K562 (cell line): ENCODE data around the gene BCAS4. TPM values are rescaled to one million over a fixed set of nuclear protein-coding genes. Genes with fewer than 3 reads are reported as not detected.

Source experiments
- ATAC-seq: fragments of 200-7000 bp; cut with Tn5 transposase; 3 replicates; pipeline ENCODE4 v1.9.1; 2020; ENCODE audit warnings: moderate library complexity
- BruUV-seq: library from RNA; stranded (reverse); fragments of 400-500 nt; replicated peaks from 2 replicates; lab custom pipeline; 2021; lab: Mats Ljungman, UMichigan
- CTCF ChIA-PET: fragments of 300-600 bp; formaldehyde crosslinking; extraction: SDS; loops from one replicate; lab custom pipeline; 2021; ENCODE audit warnings: low intra/inter-chr PET ratio; lab: Yijun Ruan, JAX
- POLR2A ChIA-PET: fragments of 300-600, 350-650 bp; sonication (Branson Sonifier 250); formaldehyde crosslinking; extraction: SDS; loops from one replicate; lab custom pipeline; 2021; ENCODE audit warnings: antibody characterized with exemption, inconsistent platforms; lab: Yijun Ruan, JAX
- DNase-seq, 4 experiments: peaks; one replicate each; pipeline versions ENCODE4 v3.0.0 to v3.0.0-alpha.2; 2011 to 2018; ENCODE audit warnings: low spot score in 3 of 4, mixed read lengths in 3 of 4; ENCODE audit errors: extremely low read depth in 1 of 4
- FAIRE-seq: peaks from 2 replicates; lab custom pipeline; 2011; peaks lifted over from hg19 to GRCh38; lab: Jason Lieb, UNC
- H2AFZ ChIP-seq: 2 replicates; pipeline ENCODE4 v1.6.0; 2011; ENCODE audit warnings: low read depth, low read length, control low read depth, inconsistent platforms
- H3K27ac ChIP-seq: fragments of 200-600 bp; 3 replicates; pipeline ENCODE4 v1.8.0; 2011; ENCODE audit warnings: low read depth, mild to moderate bottlenecking, control low read depth, inconsistent platforms, low read length, moderate library complexity, mixed read lengths; ENCODE audit errors: extremely low read depth
- H3K27me3 ChIP-seq, 2 experiments: fragments of 300-600 bp in 1 of 2; 2 replicates in 1 of 2; 3 replicates in 1 of 2; pipeline versions ENCODE4 v1.6.0 to v1.8.0; 2011; ENCODE audit warnings: inconsistent platforms in 2 of 2, low read length in 2 of 2, mild to moderate bottlenecking in 1 of 2, mixed read lengths in 1 of 2, moderate library complexity in 1 of 2; ENCODE audit not compliant: control insufficient read depth in 2 of 2, insufficient read depth in 2 of 2
- H3K36me3 ChIP-seq: fragments of 300-600 bp; 3 replicates; pipeline ENCODE4 v1.8.0; 2011; ENCODE audit warnings: mild to moderate bottlenecking, low read length, inconsistent platforms; ENCODE audit not compliant: control insufficient read depth, insufficient read depth
- H3K4me1 ChIP-seq, 2 experiments: fragments of 200-600 bp in 1 of 2; replicated peaks in 1 of 2; 2 replicates in 1 of 2; 3 replicates in 1 of 2; pipeline versions ENCODE4 v1.5.1 to v1.8.0; 2011; ENCODE audit warnings: inconsistent platforms in 2 of 2, low read length in 2 of 2, mild to moderate bottlenecking in 1 of 2, mixed read lengths in 1 of 2, moderate library complexity in 1 of 2; ENCODE audit not compliant: control insufficient read depth in 2 of 2, insufficient read depth in 2 of 2
- H3K4me2 ChIP-seq: 2 replicates; pipeline ENCODE4 v1.6.1; 2011; ENCODE audit warnings: low read length, control low read depth, inconsistent platforms, mixed read lengths; ENCODE audit not compliant: insufficient read depth
- H3K4me3 ChIP-seq: fragments of 200-600 bp; sonication (generic), shearing (Covaris generic); 2 replicates; pipeline ENCODE4 v1.5.1; 2016; ENCODE audit warnings: control low read depth, inconsistent platforms
- H3K79me2 ChIP-seq: fragments of 200-600 bp; 3 replicates; pipeline ENCODE4 v1.8.0; 2011; ENCODE audit warnings: low read length, inconsistent platforms; ENCODE audit not compliant: control insufficient read depth, insufficient read depth
- H3K9ac ChIP-seq, 2 experiments: 2 replicates each; pipeline versions ENCODE4 v1.6.0 to v1.6.1; 2011; ENCODE audit warnings: low read depth in 2 of 2, low read length in 2 of 2, control low read depth in 1 of 2, inconsistent platforms in 1 of 2, mild to moderate bottlenecking in 1 of 2, mixed read lengths in 1 of 2; ENCODE audit not compliant: insufficient read depth in 1 of 2
- H3K9me1 ChIP-seq: one replicate; pipeline ENCODE4 v1.6.0; 2011; ENCODE audit warnings: inconsistent platforms, mild to moderate bottlenecking, low read length, moderate library complexity; ENCODE audit not compliant: control insufficient read depth, insufficient read depth
- H3K9me3 ChIP-seq: replicated peaks from 2 replicates; pipeline ENCODE4 v1.5.1; 2011; ENCODE audit warnings: low read depth, low read length, inconsistent platforms; ENCODE audit not compliant: control insufficient read depth, insufficient read depth
- H4K20me1 ChIP-seq: replicated peaks from 2 replicates; pipeline ENCODE4 v1.6.1; 2011; ENCODE audit warnings: low read length, inconsistent platforms, mixed read lengths; ENCODE audit not compliant: control insufficient read depth, insufficient read depth
- EWSR1 ChIP-seq: fragments of 450-650 bp; IDR thresholded peaks from 2 replicates; pipeline ENCODE4 v1.6.1; 2018; ENCODE audit warnings: borderline replicate concordance, mild to moderate bottlenecking, low read depth, moderate library complexity; ENCODE audit not compliant: partially characterized antibody
- WGBS: fragments of 100-300 bp; shearing (Covaris generic); methylation state at CpG from one replicate; pipeline ENCODE4 v1.1.6; 2016; ENCODE audit warnings: low coverage, mixed read lengths; ENCODE audit not compliant: insufficient coverage; ENCODE audit errors: missing lambda C conversion rate; 5-methylcytosine and 5-hydroxymethylcytosine counted together
- in situ Hi-C: fragments of 300-500 bp; cut with MboI; formaldehyde crosslinking; loops from 4 replicates; pipeline ENCODE4 v1.15.0; 2018; ENCODE audit warnings: inconsistent platforms, mixed read lengths
- intact Hi-C: fragments of 100-400 bp; cut with micrococcal nuclease; formaldehyde crosslinking; loops from 2 replicates; pipeline ENCODE4 v1.14.2; 2022
- polyA plus RNA-seq, 8 experiments: library from polyadenylated mRNA; depleted of rRNA in 4 of 8; stranded (reverse) in 5 of 8; unstranded in 3 of 8; fragments of >200 nt; fragmentation: Nextera tagmentation in 2 of 8; fragmentation: Illumina TruSeq in 1 of 8; extraction: Ambion mirVana in 2 of 8; extraction: Trizol in 1 of 8; gene quantifications; 2 replicates each; pipeline versions ENCODE4 v1.2.1 to v1.2.3, GENCODE V29; 2011 to 2014; ENCODE audit warnings: inconsistent platforms in 1 of 8, missing spikeins in 1 of 8
- total RNA-seq, 7 experiments: library from RNA; depleted of rRNA in 6 of 7; stranded (reverse); fragments of >200 nt in 6 of 7; fragmentation: Illumina TruSeq in 2 of 7; extraction: Trizol in 2 of 7; gene quantifications; 2 replicates each; pipeline versions ENCODE4 v1.2.1 to v1.2.3, GENCODE V29; 2011 to 2021; ENCODE audit warnings: low replicate concordance in 1 of 7
- TF ChIP-seq, protein P1 (sequence below): sonication (generic); formaldehyde crosslinking; IDR thresholded peaks from 2 replicates; pipeline ENCODE4 v1.8.0; 2022; ENCODE audit warnings: mild to moderate bottlenecking, missing genetic modification reagents
- TF ChIP-seq, protein P2 (sequence below): fragments of 450-650 bp; formaldehyde crosslinking; IDR thresholded peaks from 2 replicates; pipeline ENCODE4 v1.4.0; 2022; ENCODE audit warnings: missing genetic modification characterization
- TF ChIP-seq, protein P3 (sequence below), 2 experiments: fragments of 450-650 bp in 1 of 2; IDR thresholded peaks; 2 replicates each; pipeline ENCODE4 v1.6.1; 2011 to 2017; ENCODE audit warnings: low read depth in 2 of 2, antibody characterized with exemption in 1 of 2, borderline replicate concordance in 1 of 2, low read length in 1 of 2, mild to moderate bottlenecking in 1 of 2, mixed read lengths in 1 of 2; ENCODE audit not compliant: control insufficient read depth in 1 of 2
- TF ChIP-seq, protein P4 (sequence below): IDR thresholded peaks from 2 replicates; pipeline ENCODE4 v1.6.1; 2016; ENCODE audit warnings: missing genetic modification characterization, missing compliant biosample characterization

Gene BCAS4
- total and polyA plus RNA-seq, 9 of the 15 experiments (the other 6 are each of a cell fraction or from before 2014, with no cell fraction given), result 0.15 to 2.3 (median 0.47) TPM

DNA sequence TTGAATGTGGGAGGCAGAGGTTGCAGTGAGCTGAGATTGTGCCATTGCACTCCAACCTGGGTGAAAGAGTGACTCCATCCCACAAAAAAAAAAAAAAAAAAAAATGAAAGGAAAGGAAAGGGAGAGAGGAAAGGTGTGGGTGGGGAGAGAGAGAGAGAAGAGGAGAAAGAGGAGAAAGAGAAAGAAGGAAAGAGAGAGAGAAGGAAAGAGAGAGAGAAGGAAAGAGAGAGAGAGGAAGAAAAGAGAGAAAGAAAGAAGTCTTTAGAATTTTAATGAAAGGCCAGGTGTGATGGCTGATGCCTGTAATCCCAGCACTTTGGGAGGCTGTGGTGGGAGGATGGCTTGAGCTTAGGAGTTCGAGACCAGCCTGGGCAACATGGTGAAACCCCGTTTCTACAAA, 7.7 kb upstream of the BCAS4 start:
- ATAC-seq, result no peak
- Histone ChIP-seq H3K9ac (no peak overlapping the region), H3K9me1 (no peaks in the 10 kb centered on the region), H3K27me3 (no peaks in the 10 kb centered on the region), H3K9me3 (no peaks in the 10 kb centered on the region), H3K4me1 (peaks cover 14 to 22% of the 10 kb centered on the region in 2 experiments), H3K4me2 (no peak overlapping the region), H4K20me1 (no peaks in the 10 kb centered on the region), H2AFZ (no peak overlapping the region), H3K36me3 (no peaks in the 10 kb centered on the region), H3K79me2 (no peaks in the 10 kb centered on the region), H3K27ac (no peak overlapping the region), H3K4me3 (no peak overlapping the region)
- in situ Hi-C loops (no loop called here), intact Hi-C loops (loop anchor here (5.0 kb wide), 2 partner anchors 160 to 190 kb away; no protein-coding TSS in a partner anchor)
- WGBS, result 71% methylated on average over 2 of the region's 2 CpGs
- no peak for DNase-seq
- ChIA-PET POLR2A (no interaction called here), CTCF (interaction anchor here (0.6 to 0.8 kb wide), 4 partner anchors 53 to 324 kb away, joined by 3 to 8 read pairs (median 4); no protein-coding TSS in a partner anchor)
- TF ChIP-seq, protein P1, sequence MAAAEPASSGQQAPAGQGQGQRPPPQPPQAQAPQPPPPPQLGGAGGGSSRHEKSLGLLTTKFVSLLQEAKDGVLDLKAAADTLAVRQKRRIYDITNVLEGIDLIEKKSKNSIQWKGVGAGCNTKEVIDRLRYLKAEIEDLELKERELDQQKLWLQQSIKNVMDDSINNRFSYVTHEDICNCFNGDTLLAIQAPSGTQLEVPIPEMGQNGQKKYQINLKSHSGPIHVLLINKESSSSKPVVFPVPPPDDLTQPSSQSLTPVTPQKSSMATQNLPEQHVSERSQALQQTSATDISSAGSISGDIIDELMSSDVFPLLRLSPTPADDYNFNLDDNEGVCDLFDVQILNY (CRISPR knock-in tag), result no peak
- TF ChIP-seq EWSR1, result peak; percentile 84
- TF ChIP-seq, protein P2, sequence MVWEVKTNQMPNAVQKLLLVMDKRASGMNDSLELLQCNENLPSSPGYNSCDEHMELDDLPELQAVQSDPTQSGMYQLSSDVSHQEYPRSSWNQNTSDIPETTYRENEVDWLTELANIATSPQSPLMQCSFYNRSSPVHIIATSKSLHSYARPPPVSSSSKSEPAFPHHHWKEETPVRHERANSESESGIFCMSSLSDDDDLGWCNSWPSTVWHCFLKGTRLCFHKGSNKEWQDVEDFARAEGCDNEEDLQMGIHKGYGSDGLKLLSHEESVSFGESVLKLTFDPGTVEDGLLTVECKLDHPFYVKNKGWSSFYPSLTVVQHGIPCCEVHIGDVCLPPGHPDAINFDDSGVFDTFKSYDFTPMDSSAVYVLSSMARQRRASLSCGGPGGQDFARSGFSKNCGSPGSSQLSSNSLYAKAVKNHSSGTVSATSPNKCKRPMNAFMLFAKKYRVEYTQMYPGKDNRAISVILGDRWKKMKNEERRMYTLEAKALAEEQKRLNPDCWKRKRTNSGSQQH (CRISPR knock-in tag), result 0 out of 2 replicates have a peak, but pooled peaks have one; percentile 23
- TF ChIP-seq, protein P3, sequence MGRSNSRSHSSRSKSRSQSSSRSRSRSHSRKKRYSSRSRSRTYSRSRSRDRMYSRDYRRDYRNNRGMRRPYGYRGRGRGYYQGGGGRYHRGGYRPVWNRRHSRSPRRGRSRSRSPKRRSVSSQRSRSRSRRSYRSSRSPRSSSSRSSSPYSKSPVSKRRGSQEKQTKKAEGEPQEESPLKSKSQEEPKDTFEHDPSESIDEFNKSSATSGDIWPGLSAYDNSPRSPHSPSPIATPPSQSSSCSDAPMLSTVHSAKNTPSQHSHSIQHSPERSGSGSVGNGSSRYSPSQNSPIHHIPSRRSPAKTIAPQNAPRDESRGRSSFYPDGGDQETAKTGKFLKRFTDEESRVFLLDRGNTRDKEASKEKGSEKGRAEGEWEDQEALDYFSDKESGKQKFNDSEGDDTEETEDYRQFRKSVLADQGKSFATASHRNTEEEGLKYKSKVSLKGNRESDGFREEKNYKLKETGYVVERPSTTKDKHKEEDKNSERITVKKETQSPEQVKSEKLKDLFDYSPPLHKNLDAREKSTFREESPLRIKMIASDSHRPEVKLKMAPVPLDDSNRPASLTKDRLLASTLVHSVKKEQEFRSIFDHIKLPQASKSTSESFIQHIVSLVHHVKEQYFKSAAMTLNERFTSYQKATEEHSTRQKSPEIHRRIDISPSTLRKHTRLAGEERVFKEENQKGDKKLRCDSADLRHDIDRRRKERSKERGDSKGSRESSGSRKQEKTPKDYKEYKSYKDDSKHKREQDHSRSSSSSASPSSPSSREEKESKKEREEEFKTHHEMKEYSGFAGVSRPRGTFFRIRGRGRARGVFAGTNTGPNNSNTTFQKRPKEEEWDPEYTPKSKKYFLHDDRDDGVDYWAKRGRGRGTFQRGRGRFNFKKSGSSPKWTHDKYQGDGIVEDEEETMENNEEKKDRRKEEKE (IDR thresholded peaks at IDR 0.05; ENCODE audit: borderline replicate concordance in 1 of 2, control insufficient read depth in 1 of 2, low read depth in 2 of 2, low read length in 1 of 2), result peak in 1 of 2 experiments; percentile 63; a peak in 1 of 4 replicates
- TF ChIP-seq, protein P4, sequence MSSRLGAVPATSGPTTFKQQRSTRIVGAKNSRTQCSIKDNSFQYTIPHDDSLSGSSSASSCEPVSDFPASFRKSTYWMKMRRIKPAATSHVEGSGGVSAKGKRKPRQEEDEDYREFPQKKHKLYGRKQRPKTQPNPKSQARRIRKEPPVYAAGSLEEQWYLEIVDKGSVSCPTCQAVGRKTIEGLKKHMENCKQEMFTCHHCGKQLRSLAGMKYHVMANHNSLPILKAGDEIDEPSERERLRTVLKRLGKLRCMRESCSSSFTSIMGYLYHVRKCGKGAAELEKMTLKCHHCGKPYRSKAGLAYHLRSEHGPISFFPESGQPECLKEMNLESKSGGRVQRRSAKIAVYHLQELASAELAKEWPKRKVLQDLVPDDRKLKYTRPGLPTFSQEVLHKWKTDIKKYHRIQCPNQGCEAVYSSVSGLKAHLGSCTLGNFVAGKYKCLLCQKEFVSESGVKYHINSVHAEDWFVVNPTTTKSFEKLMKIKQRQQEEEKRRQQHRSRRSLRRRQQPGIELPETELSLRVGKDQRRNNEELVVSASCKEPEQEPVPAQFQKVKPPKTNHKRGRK (tag), result peak; percentile 71
- FAIRE-seq, result no peak
- no TSS peak for BruUV-seq
